Stomach (tissue), 9 donors: ENCODE results near the gene NELFB. TPM values are rescaled to one million over a fixed set of nuclear protein-coding genes. Genes with fewer than 3 reads are reported as not detected.

Experiments used
- DNase-seq, 2 donors: peaks; one replicate each; pipeline versions ENCODE4 v3.0.0 to v3.0.0-alpha.2; 2013 to 2019
- H3K27ac ChIP-seq, 5 donors: fragments of 200-600 bp in 4 of 5; sonication (generic) in 4 of 5; one replicate each; pipeline ENCODE4 v1.5.1; 2013 to 2019; ENCODE audit warnings: mild to moderate bottlenecking in 1 of 5, moderate library complexity in 1 of 5
- H3K27me3 ChIP-seq, 3 donors: fragments of 200-600 bp; sonication (generic); one replicate each; pipeline ENCODE4 v1.5.1; 2017 to 2019; ENCODE audit warnings: mixed run types in 1 of 3
- H3K36me3 ChIP-seq, 4 donors: fragments of 200-600 bp; sonication (generic); 1 replicate in 3 of 4; 2 replicates in 1 of 4; pipeline ENCODE4 v1.5.1; 2016 to 2019
- H3K4me1 ChIP-seq, 4 donors: fragments of 200-600 bp; sonication (generic); one replicate each; pipeline ENCODE4 v1.5.1; 2016 to 2019
- H3K4me3 ChIP-seq, 4 donors: fragments of 200-600 bp; sonication (generic) in 3 of 4; one replicate each; pipeline ENCODE4 v1.5.1; 2016 to 2019; ENCODE audit warnings: mild to moderate bottlenecking in 1 of 4
- H3K9me3 ChIP-seq, 4 donors: fragments of 200-600 bp; sonication (generic); one replicate each; pipeline ENCODE4 v1.5.1; 2016 to 2019
- EP300 ChIP-seq: sonication (generic); formaldehyde crosslinking; IDR thresholded peaks from one replicate; pipeline ENCODE4 v1.6.1; 2017; ENCODE audit warnings: antibody characterized with exemption
- POLR2A ChIP-seq, 4 donors: fragments of 450-650 bp; IDR thresholded peaks; one replicate each; pipeline ENCODE4 v1.6.1; 2016; ENCODE audit warnings: antibody characterized with exemption in 4 of 4, control low read depth in 2 of 4, mild to moderate bottlenecking in 1 of 4, moderate library complexity in 1 of 4
- POLR2AphosphoS5 ChIP-seq, 3 donors: sonication (generic); formaldehyde crosslinking; IDR thresholded peaks; one replicate each; pipeline ENCODE4 v1.6.1; 2016; ENCODE audit warnings: antibody characterized with exemption in 3 of 3
- WGBS, 5 donors: extraction: QIAGEN DNeasy Blood & Tissue Kit in 3 of 5; methylation state at CpG; one replicate each; pipeline versions ENCODE4 v1.1.5 to v1.1.7; 2013 to 2018; 5-methylcytosine and 5-hydroxymethylcytosine counted together
- intact Hi-C: fragments of 100-400 bp; cut with DNase I; formaldehyde crosslinking; loops from one replicate; pipeline ENCODE4 v1.15.1; 2023; ENCODE audit warnings: low total_unique reads
- polyA plus RNA-seq, 3 donors: library from polyadenylated mRNA; stranded (reverse); fragments of 200-250 nt; gene quantifications; one replicate each; pipeline ENCODE4 v1.2.3, GENCODE V29; 2013
- total RNA-seq, 5 donors: library from RNA; depleted of rRNA; stranded (reverse); fragments of >200 nt; gene quantifications; one replicate each; pipeline versions ENCODE4 v1.1.0 to v1.2.3, GENCODE V29; 2014 to 2016
- TF ChIP-seq, protein P1 (sequence below), 7 experiments: fragments of 450-650 bp in 4 of 7; fragments of 200-600 bp in 3 of 7; sonication (generic) in 3 of 7; IDR thresholded peaks; one replicate each; pipeline ENCODE4 v1.5.1; 2016 to 2019; ENCODE audit warnings: antibody characterized with exemption in 7 of 7, control low read depth in 2 of 7, mild to moderate bottlenecking in 1 of 7
- donor health status: healthy with polysubstance abuse.
- donor health status: Bipolar disorder and iron deficiency.
- donor health status: healthy.

The NELFB gene
- total and polyA plus RNA-seq, 8 donors: 11.2 to 134 (median 36.1) TPM

GRCh38 chr9:137232510-137232909 is 22.6 kb upstream of the NELFB start:
- Histone ChIP-seq H3K36me3 (no peaks in the 10 kb centered on the region), H3K9me3 (no peaks in the 10 kb centered on the region), H3K27me3 (peaks cover 18 to 88% (median 76%) of the 10 kb centered on the region in 3 donors), H3K4me1 (peaks cover 23 to 48% (median 42%) of the 10 kb centered on the region in 4 donors), H3K4me3 (no peak overlapping the region), H3K27ac (no peak overlapping the region)
- intact Hi-C loops: loop anchor here (10.0 kb wide), 1 partner anchor 48 kb away; the partner anchor contains the start of genes ANAPC2 and SSNA1
- no peak for DNase-seq
- WGBS, 5 donors: 37 to 66% (median 48%) methylated on average over 14 to 24 of the region's 24 CpGs
- TF ChIP-seq, protein P1, sequence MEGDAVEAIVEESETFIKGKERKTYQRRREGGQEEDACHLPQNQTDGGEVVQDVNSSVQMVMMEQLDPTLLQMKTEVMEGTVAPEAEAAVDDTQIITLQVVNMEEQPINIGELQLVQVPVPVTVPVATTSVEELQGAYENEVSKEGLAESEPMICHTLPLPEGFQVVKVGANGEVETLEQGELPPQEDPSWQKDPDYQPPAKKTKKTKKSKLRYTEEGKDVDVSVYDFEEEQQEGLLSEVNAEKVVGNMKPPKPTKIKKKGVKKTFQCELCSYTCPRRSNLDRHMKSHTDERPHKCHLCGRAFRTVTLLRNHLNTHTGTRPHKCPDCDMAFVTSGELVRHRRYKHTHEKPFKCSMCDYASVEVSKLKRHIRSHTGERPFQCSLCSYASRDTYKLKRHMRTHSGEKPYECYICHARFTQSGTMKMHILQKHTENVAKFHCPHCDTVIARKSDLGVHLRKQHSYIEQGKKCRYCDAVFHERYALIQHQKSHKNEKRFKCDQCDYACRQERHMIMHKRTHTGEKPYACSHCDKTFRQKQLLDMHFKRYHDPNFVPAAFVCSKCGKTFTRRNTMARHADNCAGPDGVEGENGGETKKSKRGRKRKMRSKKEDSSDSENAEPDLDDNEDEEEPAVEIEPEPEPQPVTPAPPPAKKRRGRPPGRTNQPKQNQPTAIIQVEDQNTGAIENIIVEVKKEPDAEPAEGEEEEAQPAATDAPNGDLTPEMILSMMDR (IDR thresholded peaks at IDR 0.05): no peak
- no peak for TF ChIP-seq POLR2A (IDR thresholded peaks at IDR 0.05)

GRCh38 chr9:137233143-137233980 is 21.8 kb upstream of the NELFB start:
- H3K27ac ChIP-seq: no peak overlapping the region
- H3K4me3 ChIP-seq: no peak overlapping the region
- 58 to 70% (median 66%) methylated on average over 8 to 40 of the region's 40 CpGs for WGBS, 5 donors
- peaks cover 18 to 79% (median 72%) of the 10 kb centered on the region in 3 donors for H3K27me3 ChIP-seq
- DNase-seq: no peak
- peaks cover 20 to 46% (median 42%) of the 10 kb centered on the region in 4 donors for H3K4me1 ChIP-seq
- H3K9me3 ChIP-seq: no peaks in the 10 kb centered on the region
- intact Hi-C loops: loop anchor here (10.0 kb wide), 1 partner anchor 49 kb away; the partner anchor contains the start of genes ANAPC2 and SSNA1
- TF ChIP-seq, protein P1 (IDR thresholded peaks at IDR 0.05): no peak
- TF ChIP-seq POLR2AphosphoS5 (IDR thresholded peaks at IDR 0.05) (no peak), EP300 (no peak), POLR2A (IDR thresholded peaks at IDR 0.05) (no peak)
- no peaks in the 10 kb centered on the region for H3K36me3 ChIP-seq

DNA sequence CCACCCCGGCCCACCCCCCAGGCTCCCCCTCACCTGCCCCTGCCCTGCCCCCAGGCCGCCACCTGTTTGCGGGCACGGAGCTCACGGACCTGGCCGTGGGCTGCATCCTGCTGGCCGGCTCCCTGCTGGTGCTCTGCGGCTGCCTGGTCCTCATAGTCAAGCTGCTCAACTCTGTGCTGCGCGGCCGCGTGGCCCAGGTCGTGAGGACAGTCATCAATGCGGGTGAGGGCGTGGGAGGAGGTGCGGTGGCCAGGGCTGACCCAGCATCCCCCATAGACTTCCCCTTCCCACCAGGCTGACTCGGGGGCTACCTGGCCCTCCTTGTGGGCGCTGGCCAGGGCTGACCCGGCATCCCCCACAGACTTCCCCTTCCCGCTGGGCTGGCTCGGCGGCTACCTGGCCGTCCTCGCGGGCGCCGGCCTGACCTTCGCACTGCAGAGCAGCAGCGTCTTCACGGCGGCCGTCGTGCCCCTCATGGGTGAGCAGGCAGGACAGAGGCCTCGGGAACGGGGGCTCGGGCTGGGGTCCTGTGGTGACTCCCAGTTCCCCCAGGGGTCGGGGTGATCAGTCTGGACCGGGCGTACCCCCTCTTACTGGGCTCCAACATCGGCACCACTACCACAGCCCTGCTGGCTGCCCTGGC is 21.0 kb upstream of the NELFB start:
- peak in 1 of 2 donors; percentile 29 for DNase-seq
- Histone ChIP-seq H3K9me3 (no peaks in the 10 kb centered on the region), H3K36me3 (no peaks in the 10 kb centered on the region), H3K4me3 (no peak overlapping the region), H3K27ac (no peak overlapping the region), H3K4me1 (peaks cover 20 to 48% (median 44%) of the 10 kb centered on the region in 4 donors), H3K27me3 (peaks cover 15 to 71% (median 64%) of the 10 kb centered on the region in 3 donors)
- TF ChIP-seq POLR2AphosphoS5 (IDR thresholded peaks at IDR 0.05) (no peak), POLR2A (IDR thresholded peaks at IDR 0.05) (no peak), EP300 (no peak)
- TF ChIP-seq, protein P1 (IDR thresholded peaks at IDR 0.05): no peak
- intact Hi-C loops: loop anchor here (10.0 kb wide), 1 partner anchor 49 kb away; the partner anchor contains the start of genes ANAPC2 and SSNA1
- 26 to 47% (median 41%) methylated on average over 10 to 40 of the region's 40 CpGs for WGBS, 5 donors

DNA sequence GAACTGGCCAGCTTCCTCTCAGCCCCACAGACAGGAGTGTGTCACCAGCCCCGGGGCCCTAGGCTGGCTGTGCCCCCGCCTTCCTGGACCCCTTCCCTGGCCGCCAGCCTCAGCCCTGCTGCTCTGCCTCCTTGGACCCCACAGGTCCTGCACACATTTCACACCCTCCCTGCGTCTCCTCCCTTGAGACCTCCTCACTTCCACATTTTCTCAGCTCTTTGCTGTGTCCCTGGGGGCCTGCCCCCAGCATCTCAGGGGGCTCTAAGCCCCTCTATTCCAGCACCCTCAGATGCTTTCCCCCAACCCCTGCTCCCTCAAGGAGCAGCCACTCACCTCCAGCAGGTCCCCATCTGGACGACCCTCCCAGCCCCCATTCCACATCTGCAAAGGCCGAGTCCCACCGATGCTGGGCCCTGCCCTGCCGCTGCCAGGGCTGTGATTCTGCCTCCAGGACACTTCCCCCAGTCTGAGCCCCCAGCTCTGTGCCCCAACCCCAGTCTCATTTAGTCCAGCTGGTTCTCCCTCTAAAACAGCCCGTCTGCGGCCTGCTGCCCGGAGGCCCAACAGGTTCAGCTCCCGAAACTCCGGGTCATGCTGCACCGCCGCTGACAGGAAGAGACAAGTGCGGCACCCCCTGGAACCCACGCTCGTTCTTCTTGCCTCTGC is 20.2 kb upstream of the NELFB start:
- peaks cover 23 to 55% (median 51%) of the 10 kb centered on the region in 4 donors for H3K4me1 ChIP-seq
- DNase-seq: no peak
- WGBS, 5 donors: 72 to 82% (median 76%) methylated on average over 10 to 18 of the region's 18 CpGs
- H3K27me3 ChIP-seq: peaks cover 15 to 64% (median 56%) of the 10 kb centered on the region in 3 donors
- intact Hi-C loops: loop anchor here (10.0 kb wide), 1 partner anchor 50 kb away; the partner anchor contains the start of genes ANAPC2 and SSNA1
- H3K4me3 ChIP-seq: no peak overlapping the region
- no peaks in the 10 kb centered on the region for H3K36me3 ChIP-seq
- no peaks in the 10 kb centered on the region for H3K9me3 ChIP-seq
- TF ChIP-seq, protein P1 (IDR thresholded peaks at IDR 0.05): no peak
- TF ChIP-seq EP300 (no peak), POLR2A (IDR thresholded peaks at IDR 0.05) (no peak), POLR2AphosphoS5 (IDR thresholded peaks at IDR 0.05) (no peak)
- no peak overlapping the region for H3K27ac ChIP-seq
